WI38 (cell line): ENCODE results near the gene RPS5.

Source experiments
- H3K4me3 ChIP-seq: 2 replicates; pipeline ENCODE4 v1.5.1; 2011; ENCODE audit warnings: low read depth, mild to moderate bottlenecking, control low read depth, low read length
- CTCF ChIP-seq: IDR thresholded peaks from 2 replicates; pipeline ENCODE4 v1.5.1; 2012; ENCODE audit warnings: low read depth, mild to moderate bottlenecking, control low read depth, low read length

Gene RPS5

GRCh38 chr19:58395220-58395978 is 8.3 kb downstream of the RPS5 start, which contains the start of gene RNF225:
RNF225 (plus strand) TSS chr19:58395656; CDS start chr19:58396090, 434 bp downstream.
- no peak for TF ChIP-seq CTCF
- no peak within 1 kb of the TSS for H3K4me3 ChIP-seq

- no peak overlapping the region for H3K4me3 ChIP-seq
- no peak for TF ChIP-seq CTCF
These were observed 9.0 kb downstream of the RPS5 start for GRCh38 chr19:58395979-58396627.

GRCh38 chr19:58396691-58397532 is 9.8 kb downstream of the RPS5 start:
- no peak for TF ChIP-seq CTCF
- H3K4me3 ChIP-seq: no peak overlapping the region

- no peak for TF ChIP-seq CTCF
These were observed 10.5 kb downstream of the RPS5 start for GRCh38 chr19:58397533-58398037.

GRCh38 chr19:58398087-58398486 is 11.0 kb downstream of the RPS5 start:
- TF ChIP-seq CTCF: no peak
- H3K4me3 ChIP-seq: no peak overlapping the region

More at GRCh38 chr19:58397533-58398037, 10.5 kb downstream of the RPS5 start:
- H3K4me3 ChIP-seq: no peak overlapping the region

- TF ChIP-seq CTCF: no peak
- no peak overlapping the region for H3K4me3 ChIP-seq
These were observed 11.5 kb downstream of the RPS5 start for GRCh38 chr19:58398545-58398944.
